GM10266 (cell line): ENCODE measurements around the gene TAF4B.

Experiments used
- DNase-seq: peaks from one replicate; pipeline ENCODE4 v3.0.0; 2012; ENCODE audit errors: extremely low spot score
- CTCF ChIP-seq: IDR thresholded peaks from 2 replicates; pipeline ENCODE4 v1.5.1; 2012; ENCODE audit warnings: mild to moderate bottlenecking, low read depth; ENCODE audit not compliant: control insufficient read depth, insufficient read depth; ENCODE audit errors: missing control alignments

The TAF4B gene

GRCh38 chr18:26406854-26407517, 180.7 kb downstream of the TAF4B start:
- DNase-seq: no peak
- no peak for TF ChIP-seq CTCF

GRCh38 chr18:26407736-26408601, 181.7 kb downstream of the TAF4B start:
- DNase-seq: no peak

GRCh38 chr18:26409091-26409490, 182.8 kb downstream of the TAF4B start:
- no peak for DNase-seq
- TF ChIP-seq CTCF: no peak

More at GRCh38 chr18:26407736-26408601, 181.7 kb downstream of the TAF4B start:
- TF ChIP-seq CTCF: no peak

GRCh38 chr18:26414901-26415440, 188.7 kb downstream of the TAF4B start:
- TF ChIP-seq CTCF: no peak
- DNase-seq: no peak

- no peak for TF ChIP-seq CTCF
- no peak for DNase-seq
Observed at GRCh38 chr18:26415631-26416030, 189.4 kb downstream of the TAF4B start.

GRCh38 chr18:26416652-26417150, 190.5 kb downstream of the TAF4B start:
- no peak for DNase-seq
- no peak for TF ChIP-seq CTCF
